Subcutaneous preadipocyte (primary cell): ENCODE measurements around the gene ANKRD29. TPM values are rescaled to one million over a fixed set of nuclear protein-coding genes. Genes with fewer than 3 reads are reported as not detected.

Experiments
- small RNA-seq: library from RNA; depleted of rRNA; stranded (forward); fragments of <200 nt; gene quantifications from one replicate; pipeline ENCODE3, GENCODE V24; 2012
- total RNA-seq: library from RNA; depleted of rRNA; stranded (reverse); fragments of >200 nt; gene quantifications from 2 replicates; pipeline ENCODE4 v1.2.3, GENCODE V29; 2012

ANKRD29 gene
- total RNA-seq = 6.6 and 14.7 TPM in 2 replicates

DNA sequence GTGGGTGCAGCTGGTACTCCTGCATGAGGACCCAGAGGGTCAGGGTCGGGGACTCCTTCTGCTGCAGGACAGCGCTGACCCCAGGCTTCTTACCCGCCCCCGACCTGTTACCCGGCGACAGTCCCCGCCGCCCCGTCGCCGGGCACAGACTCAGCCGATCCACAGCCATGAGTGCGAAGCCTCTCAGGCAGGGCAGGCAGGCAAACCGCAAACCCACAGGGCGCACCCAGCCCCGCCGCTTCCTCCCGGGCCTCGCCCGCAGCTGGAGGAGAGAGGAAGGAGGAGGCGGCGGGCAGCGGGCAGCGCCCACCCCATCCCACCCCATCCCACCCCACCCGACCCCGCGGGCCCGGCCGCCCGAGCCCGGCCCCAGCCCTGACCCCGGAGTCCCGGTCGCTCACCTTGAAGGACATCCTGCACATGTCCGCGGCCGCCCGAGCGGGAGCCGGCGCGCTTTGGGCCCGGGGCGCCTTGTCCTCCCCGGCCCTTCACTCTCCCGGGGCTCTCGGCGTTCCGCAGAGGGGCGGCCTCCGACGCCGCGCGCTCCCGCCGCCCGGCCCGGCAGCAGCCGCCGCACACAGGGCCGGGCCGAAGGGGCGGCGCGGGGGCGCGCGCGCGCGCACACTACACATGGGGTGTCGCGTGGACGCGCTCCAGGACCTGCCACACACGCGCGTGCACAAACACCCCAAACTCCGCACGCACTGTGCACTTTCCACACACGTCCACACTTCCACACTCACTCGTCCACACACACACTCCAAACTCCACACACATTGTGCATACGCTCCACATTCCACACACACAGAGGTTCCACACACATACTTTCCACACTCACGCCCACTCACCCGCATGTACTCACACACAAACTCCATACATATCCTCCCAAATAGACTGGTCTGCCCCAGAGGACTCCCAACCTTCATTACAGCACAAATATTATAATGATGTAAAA is at the start of gene ANKRD29:
ANKRD29 (minus strand) TSS at position 603 of the 955 bp plus-strand sequence; CDS start at position 422, 181 bp downstream.

DNA sequence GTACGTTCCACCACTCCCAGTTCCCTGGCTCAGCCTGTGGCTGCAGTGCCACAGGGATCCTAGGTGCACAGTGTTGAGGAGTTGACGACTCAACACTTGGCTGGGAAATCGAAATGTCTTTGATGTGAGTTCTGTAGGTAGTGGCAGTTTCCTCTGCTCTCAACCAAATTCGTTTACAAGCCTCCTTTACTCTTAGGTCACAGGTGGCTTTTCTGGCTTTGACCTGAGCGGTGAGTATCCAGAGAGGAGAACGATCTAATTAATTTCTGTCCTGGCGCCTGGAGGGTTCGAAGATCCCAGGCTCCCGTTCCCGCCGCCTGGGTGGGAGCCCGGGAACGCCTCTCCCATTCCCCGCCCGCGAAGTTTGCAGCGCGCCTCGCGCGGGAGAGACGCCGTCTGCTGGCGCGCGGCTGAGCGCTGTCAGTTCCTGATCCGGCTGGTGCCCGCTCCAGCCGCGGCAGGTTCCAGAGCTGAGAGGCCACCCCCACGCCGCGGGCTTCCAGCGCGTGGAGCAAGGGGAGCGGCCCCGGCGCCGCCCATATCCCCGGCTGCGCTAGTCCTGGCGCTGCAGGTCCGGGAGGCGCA is 26.4 kb upstream of the ANKRD29 start, which contains the start of gene LAMA3:
LAMA3 (plus strand) TSS at position 423 of the 585 bp plus-strand sequence. CDS start 231 bp downstream, outside the sequence.

GRCh38 chr18:23586249-23587196 is 76.2 kb downstream of the ANKRD29 start, which contains the start of gene NPC1:
NPC1 (minus strand) TSS chr18:23586506; CDS start chr18:23586343, 163 bp downstream.

Small RNA genes within 50 kb of the gene (small RNA-seq; reads per million reads assigned to genes)
- gene RF00019 = not detected

Other genes starting within 250 kb of the ANKRD29 start
- 58.8 and 59.6 TPM in 2 replicates for gene RIOK3, start 209.6 kb downstream of the ANKRD29 start, total RNA-seq
- 18.4 and 23.7 TPM in 2 replicates for gene RMC1, start 159.4 kb downstream of the ANKRD29 start, total RNA-seq
- gene NPC1, start 76.4 kb downstream of the ANKRD29 start, total RNA-seq = 78.0 and 83.8 TPM in 2 replicates
- gene LAMA3, start 26.5 kb upstream of the ANKRD29 start, total RNA-seq = 3.9 and 6.6 TPM in 2 replicates